DMS53 treated with DMSO at 0.1 percent for 48 hours (cell line): ENCODE measurements around the gene KAT7.

Experiments used
- DNase-seq: peaks from one replicate; lab custom pipeline; 2025; ENCODE audit not compliant: unreplicated experiment; lab: John Stamatoyannopoulos, UW

KAT7 gene

GRCh38 chr17:49760296-49760695 is 28.2 kb upstream of the KAT7 start:
- no peak for DNase-seq

GRCh38 chr17:49760932-49761558 is 27.4 kb upstream of the KAT7 start:
- DNase-seq, result no peak

GRCh38 chr17:49762151-49762941 is 26.1 kb upstream of the KAT7 start:
- no peak for DNase-seq

DNA sequence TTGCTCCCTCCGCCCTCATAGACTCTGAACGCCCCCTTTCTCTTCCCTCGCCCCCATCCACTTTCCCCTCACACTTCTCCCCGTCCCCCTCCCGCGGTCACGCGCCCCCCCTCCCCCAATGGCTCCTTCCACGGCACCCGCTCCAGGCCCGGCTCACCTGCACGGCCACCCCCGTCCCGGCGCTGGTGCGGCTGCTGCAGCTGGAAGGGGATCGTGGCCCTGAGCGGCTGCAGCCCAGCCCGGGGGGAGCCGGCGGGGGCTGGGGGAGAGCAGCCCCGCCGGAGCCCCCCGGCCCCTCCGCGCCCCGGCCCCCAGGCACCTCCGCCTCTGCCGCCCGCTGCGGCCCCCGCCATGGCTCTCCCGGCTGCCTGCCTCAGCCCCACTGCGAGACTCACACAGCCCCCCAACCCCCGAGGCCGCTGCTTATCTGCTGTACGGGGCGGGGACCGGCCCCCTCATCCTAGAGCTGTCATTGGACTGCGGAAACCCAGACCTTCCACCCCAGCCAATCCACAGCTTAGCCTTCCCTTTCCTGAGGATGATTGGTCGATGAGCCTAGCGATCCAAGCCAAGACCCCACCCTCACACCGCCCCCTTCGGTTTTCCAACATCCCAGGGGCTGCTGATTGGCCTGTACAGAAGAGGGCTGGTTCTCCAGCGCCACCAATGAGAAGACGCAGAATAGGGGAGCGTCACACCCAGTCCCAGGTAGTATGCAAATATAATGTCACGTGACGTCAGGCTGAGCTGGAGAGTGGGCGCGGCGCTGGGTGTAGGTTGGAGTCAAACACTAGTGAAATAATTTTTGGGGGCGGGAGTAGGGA is 24.5 kb upstream of the KAT7 start, which contains the start of gene FAM117A:
FAM117A (minus strand) TSS at position 397 of the 824 bp plus-strand sequence; CDS start at position 353, 44 bp downstream.
- DNase-seq, result peak; percentile 99

DNA sequence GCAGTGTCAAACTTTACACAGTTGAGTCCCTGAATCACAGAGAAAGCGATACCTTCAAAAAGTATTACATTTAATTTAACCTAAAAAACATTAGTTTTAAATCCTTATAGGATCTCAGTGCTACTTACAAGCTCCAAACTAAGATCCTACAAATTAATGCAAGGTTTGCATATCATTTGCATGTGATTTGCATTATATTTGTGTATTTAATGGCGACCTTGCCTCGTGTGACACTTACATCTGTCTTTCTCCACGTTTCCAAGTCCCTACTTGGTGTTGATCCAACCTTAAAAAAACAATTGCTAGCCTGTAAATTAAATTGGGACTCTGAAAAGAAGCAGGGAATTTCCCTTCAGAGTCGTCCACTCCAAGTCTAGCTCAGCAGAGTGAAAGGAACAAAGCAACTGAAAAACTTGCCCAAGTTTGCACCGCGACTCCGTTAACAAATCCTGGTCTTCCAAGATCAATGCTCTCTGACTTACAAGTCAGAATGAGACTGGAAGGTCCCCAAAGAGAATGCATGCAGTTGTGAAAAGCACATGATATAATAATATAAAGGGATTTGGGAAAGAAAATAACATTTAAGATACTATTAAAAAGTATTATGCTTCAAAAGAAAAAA is 23.8 kb upstream of the KAT7 start:
- DNase-seq, result no peak

GRCh38 chr17:49766918-49767530 is 21.5 kb upstream of the KAT7 start:
- DNase-seq, result no peak

- DNase-seq, result no peak
Measured at GRCh38 chr17:49775546-49776260, 12.8 kb upstream of the KAT7 start.

DNA sequence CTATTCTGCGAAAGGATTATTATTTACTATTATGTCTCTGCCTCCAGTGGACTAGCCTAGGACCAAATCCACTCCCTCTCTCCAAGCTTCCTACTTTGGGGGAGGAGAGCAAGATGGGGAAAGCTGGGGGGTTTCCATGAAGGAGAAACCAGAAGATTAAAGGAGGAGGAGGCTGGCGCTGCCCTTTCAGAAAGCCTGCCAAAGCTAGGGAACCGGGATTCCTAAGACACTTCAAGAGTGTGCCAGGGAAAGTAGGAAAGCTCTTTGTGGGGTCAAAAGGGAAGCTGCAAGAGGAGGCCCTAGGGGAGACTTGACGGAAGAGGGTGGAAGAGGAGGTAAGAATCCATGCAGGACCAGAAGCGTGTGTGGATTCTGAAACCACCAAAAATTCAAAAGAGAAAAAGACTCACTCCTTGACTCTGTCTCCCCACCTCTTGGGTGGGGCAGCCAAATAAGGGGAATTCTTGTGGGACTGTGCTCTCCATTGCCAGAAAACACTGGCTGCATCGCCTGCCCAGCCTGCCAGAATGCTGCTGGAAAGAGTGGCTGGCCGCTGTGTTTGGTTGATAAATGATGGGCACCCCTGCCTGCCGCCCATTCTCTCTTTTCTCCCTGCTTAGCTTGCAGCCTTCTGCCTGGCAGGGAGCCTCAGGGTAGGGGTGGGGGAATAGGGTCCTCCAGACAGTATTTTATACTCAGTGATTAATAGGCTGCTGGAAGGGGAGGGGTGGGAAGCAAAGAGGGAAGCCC is 11.8 kb upstream of the KAT7 start:
- DNase-seq, result no peak

- DNase-seq, result no peak
Measured at GRCh38 chr17:49777563-49777962, 10.9 kb upstream of the KAT7 start.

GRCh38 chr17:49779156-49779738 is 9.2 kb upstream of the KAT7 start:
- no peak for DNase-seq

DNA sequence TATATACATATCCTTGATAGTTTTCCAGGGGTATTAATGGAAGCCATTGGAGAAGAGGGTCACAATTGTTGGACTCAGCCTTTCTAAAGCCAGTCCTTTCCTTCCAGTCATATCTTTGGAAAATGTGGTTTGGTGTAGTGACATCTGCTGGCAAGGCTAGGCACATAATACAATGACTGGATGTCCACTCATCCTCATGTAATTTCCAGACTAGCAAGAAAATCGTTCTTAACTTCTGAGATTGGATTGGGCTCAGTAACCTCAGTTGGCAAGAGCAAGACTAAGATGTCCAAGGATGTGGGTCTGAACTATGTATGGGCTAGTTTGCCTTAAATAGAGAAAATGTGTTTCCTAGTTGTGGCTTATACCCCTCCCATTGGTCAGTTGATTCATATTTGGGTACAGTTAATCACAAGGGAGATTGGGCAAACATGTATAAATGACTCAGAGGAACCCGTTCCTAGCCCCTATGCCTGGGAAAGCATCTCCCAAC is 8.7 kb upstream of the KAT7 start:
- DNase-seq, result peak; percentile 28

DNA sequence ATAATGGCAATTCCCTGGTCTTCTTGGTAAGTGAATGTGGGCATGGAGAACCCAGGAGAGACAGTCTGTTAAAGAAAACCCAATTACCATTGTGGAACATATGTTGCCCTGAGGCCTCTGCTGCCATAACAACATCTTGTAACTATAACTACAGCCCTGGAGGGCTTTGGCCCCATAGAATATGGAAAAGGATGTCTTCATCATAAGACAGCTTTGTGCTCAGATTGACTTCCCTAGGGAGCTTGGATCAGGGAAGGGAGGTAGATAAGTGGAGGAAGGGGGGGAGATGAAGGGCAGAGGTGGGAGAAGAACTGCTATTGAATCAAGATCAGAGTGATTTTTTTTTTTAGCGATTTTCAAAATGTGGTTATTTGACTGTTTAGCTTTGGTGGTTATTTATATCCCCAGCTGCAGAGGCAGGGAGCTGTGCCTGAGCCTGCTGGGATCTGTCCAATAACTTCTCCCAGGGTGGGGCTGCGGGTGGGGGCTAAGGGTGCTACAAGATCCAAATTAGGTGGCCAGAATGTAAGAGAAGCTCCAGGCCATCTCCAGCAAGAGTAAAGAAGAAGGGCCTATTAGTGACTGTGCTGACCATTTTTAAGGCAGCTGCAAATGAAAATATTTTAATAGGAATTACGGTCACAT is 5.3 kb upstream of the KAT7 start:
- DNase-seq, result no peak

GRCh38 chr17:49783791-49784190 is 4.7 kb upstream of the KAT7 start:
- DNase-seq, result no peak

- no peak for DNase-seq
Measured at GRCh38 chr17:49784636-49785035, 3.8 kb upstream of the KAT7 start.

DNA sequence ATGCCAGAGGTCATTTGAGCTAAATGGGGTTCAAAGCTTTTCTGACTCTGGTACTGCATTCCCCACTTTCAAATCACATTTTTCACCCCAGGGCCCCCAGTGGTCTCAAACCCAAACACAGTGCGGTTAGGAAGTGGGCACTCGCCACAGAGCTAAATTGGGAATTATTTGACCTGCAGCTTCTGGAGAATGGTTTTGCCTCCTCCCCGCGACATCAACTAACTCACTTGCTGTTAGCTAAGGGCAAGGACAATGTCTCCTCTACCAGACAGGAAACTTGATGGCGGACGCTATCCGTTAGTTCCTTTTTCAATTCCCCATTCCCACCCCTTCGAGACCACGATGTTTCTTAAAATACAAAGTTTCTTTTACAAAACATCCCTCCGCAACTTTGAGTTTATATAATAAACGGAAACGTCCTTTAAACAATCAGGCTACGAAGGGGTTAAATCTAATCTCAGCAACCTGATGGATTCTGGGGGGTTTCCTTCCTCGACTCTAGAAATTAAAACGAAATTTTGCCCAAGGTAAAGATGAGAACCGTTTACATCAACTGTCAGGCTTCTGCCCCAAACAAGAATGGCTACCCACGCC is 500 bp upstream of the KAT7 start:
- DNase-seq, result no peak

GRCh38 chr17:49789243-49789578 is 730 bp downstream of the KAT7 start:
- no peak for DNase-seq

DNA sequence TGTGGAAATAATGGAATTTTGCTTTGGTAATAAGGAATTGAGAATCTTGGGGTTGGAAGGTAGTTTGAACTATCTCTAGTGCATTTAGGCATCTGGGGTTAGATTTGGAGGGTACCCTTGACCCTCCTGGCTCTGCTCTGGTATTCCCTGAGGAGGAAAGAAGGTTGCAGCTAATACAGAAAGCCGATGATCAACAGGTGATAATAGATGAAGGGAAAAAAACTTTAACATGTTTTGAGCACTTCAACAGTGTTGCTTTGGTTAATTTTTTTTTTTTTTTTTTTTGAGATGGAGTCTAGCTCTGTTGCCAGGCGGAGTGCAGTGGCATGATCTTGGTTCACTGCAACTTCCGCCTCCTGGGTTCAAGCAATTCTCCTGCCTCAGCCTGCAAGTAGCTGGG is 4.8 kb downstream of the KAT7 start:
- no peak for DNase-seq

GRCh38 chr17:49795372-49795771 is 6.9 kb downstream of the KAT7 start:
- no peak for DNase-seq
